GM13976 (cell line): ENCODE measurements around the gene PLPPR1.

Experiments
- DNase-seq: peaks from one replicate; pipeline ENCODE4 v3.0.0; 2012; ENCODE audit warnings: low spot score
- in situ Hi-C: fragments of 300-500 bp; cut with MboI; formaldehyde crosslinking; loops from one replicate; pipeline ENCODE4 v1.12.0; 2022; ENCODE audit warnings: low sequenced_read_pairs, mixed read lengths, inconsistent platforms; ENCODE audit not compliant: unreplicated experiment
- TF ChIP-seq, protein P1 (sequence below): IDR thresholded peaks from 2 replicates; pipeline ENCODE4 v1.5.1; 2012; ENCODE audit warnings: borderline replicate concordance, mild to moderate bottlenecking; ENCODE audit not compliant: insufficient read depth; ENCODE audit errors: extremely low read depth, missing control alignments, control extremely low read depth

The PLPPR1 gene

DNA sequence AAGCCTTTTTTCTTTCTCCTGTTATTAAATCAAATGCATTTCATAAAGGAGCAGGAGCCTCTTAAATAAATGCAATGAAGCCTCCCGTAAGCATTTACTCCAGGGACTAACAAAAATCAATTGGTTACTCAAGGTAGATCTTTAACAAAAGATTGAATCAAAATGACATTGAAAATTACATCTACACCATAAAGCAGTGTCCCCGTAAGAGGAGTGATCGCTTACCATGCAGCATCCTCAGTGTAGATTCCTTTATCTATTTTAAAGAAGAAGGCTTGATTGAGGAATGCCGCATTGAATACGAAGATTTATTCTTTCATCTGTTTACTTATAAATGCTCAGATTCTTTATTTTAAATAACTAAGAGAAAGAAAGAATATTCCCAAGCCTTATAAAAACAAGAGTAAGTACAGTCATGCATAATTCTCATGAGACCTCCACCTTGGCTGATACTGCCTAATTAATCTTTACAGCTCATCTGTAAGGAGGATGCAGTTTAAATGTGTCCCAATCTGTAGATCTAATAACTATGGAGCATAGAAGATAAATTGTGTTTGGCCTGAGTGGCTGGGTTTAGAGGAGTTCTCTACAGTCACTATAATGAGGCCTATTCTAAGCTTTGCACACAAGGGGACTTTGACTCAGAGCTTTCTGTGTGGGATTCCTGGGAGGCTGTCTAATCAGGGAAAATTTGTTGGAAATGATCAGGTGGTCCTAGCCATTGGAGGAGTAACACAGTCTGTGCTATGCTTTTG is 55.1 kb downstream of the PLPPR1 start:
- in situ Hi-C loops = no loop called here

DNA sequence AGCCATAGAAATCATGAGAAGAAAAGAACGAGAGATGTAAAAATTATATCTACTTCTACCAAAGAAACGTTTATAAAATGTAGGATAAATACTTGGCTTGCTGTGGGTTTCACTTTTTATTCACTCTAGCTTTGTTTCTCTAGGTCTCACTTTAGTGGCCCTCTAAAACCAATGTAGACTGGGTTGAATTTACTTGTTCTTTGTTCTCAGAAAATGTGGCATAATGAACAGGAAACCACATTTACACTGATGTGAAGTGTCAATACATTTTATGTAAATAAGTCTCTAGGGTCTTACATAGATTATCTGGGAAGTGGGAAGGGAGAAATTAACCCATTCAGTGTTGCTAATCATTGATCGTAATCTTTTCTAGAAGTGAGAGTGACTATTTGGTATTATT is 58.9 kb downstream of the PLPPR1 start:
- DNase-seq = no peak
- TF ChIP-seq, protein P1, sequence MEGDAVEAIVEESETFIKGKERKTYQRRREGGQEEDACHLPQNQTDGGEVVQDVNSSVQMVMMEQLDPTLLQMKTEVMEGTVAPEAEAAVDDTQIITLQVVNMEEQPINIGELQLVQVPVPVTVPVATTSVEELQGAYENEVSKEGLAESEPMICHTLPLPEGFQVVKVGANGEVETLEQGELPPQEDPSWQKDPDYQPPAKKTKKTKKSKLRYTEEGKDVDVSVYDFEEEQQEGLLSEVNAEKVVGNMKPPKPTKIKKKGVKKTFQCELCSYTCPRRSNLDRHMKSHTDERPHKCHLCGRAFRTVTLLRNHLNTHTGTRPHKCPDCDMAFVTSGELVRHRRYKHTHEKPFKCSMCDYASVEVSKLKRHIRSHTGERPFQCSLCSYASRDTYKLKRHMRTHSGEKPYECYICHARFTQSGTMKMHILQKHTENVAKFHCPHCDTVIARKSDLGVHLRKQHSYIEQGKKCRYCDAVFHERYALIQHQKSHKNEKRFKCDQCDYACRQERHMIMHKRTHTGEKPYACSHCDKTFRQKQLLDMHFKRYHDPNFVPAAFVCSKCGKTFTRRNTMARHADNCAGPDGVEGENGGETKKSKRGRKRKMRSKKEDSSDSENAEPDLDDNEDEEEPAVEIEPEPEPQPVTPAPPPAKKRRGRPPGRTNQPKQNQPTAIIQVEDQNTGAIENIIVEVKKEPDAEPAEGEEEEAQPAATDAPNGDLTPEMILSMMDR = no peak
- in situ Hi-C loops = no loop called here

More for the DNA sequence above, 55.1 kb downstream of the PLPPR1 start:
- no peak for DNase-seq
- TF ChIP-seq, protein P1 = no peak

DNA sequence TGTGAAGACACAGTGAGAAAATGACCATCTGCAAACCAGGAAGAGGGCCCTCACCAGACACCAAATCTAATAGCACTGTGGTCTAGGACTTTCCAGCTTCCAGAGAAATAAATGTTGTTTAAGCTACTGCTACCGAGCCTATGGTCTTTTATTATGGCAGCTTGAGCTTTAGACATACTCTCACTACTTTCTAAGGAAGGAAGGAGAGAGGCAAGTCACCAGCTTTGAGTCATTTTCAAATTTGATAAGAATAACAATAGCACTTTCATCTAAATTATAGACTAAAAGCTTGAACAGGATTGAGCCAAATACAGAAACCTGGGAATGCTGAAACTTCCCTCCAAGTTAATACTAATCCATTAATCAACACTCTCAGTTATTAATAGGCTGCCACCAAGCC is 64.4 kb downstream of the PLPPR1 start:
- in situ Hi-C loops = no loop called here
- TF ChIP-seq, protein P1 = no peak
- no peak for DNase-seq

DNA sequence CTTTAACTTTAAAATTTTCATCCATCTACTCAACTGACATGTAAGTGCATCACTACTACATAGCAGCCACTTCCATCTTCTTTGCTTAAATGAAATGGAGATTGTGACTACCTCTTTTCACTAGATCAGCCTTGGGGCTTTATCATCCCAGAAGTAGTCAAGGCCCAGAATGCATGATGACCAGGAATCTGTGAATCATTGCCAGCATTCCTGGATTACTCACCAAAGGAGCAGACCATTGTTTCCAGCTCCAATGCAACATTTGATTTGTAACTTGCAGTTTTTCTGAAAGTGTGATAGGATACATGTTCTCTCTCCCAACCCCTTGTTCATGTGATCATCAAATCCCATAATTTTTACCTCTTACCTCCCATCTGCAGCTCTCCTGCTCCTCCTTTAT is 65.1 kb downstream of the PLPPR1 start:
- TF ChIP-seq, protein P1 = no peak
- in situ Hi-C loops = no loop called here
- DNase-seq = no peak

DNA sequence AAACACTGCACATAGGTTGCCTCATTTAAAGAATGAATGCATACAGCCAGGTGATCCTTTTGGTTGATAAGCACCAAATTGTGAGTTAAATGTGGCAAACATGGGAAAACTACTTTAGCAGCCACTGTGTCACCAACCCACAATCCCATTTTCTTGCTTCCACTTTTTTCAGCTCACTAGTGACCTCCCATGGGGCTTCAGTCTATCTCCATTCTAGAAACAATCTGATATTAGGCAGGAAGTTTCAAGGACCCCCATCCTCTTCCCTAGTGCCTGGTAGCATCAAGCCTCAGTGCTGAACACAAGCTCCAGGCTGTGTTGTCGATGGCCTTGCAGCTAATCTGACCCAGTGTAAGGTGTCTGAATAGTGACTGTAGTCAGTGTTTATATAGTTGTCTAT is 66.2 kb downstream of the PLPPR1 start:
- no peak for DNase-seq
- in situ Hi-C loops = no loop called here
- TF ChIP-seq, protein P1 = no peak

DNA sequence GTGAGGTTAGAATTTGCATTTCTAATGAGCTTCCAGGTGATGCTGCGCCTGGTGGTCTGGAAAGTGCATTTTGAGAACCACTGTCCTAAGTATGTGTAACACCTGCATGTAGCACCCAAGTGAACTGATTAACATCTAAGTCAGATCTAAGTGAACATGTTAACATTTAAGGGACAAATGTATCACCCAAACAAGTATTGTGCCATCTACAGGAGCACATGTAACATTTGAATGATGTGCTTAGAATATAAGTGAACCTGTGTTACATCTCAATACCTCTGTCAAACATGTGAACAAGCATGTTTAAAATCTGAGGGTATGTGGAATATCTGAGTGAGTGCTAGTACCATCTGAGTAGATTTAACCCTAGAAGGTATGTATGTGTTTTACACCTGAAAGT is 68.7 kb downstream of the PLPPR1 start:
- no peak for DNase-seq
- TF ChIP-seq, protein P1 = no peak
- in situ Hi-C loops = no loop called here
